GM23338 (cell line): ENCODE data around the gene KDM4C. TPM values are rescaled to one million over a fixed set of nuclear protein-coding genes. Genes with fewer than 3 reads are reported as not detected.

ENCODE experiments used
- ATAC-seq: fragments of 200-7000 bp; cut with Tn5 transposase; 3 replicates; pipeline ENCODE4 v1.9.1; 2020
- DNase-seq: peaks from one replicate; pipeline ENCODE4 v3.0.0-alpha.2; 2015; ENCODE audit warnings: low spot score
- H2AFZ ChIP-seq: fragments of 200-600 bp; sonication (generic); 2 replicates; pipeline ENCODE4 v1.8.0; 2016; ENCODE audit warnings: antibody characterized with exemption, mild to moderate bottlenecking, moderate library complexity
- H3F3A ChIP-seq: fragments of 200-600 bp; sonication (generic); replicated peaks from 2 replicates; pipeline ENCODE4 v1.8.0; 2017; ENCODE audit warnings: antibody characterized with exemption, mixed run types, low read depth
- H3K27ac ChIP-seq: fragments of 200-600 bp; sonication (generic); 2 replicates; pipeline ENCODE4 v1.6.1; 2016; ENCODE audit warnings: low read depth
- H3K27me3 ChIP-seq: fragments of 200-600 bp; sonication (generic); 2 replicates; pipeline ENCODE4 v1.8.0; 2016; ENCODE audit warnings: mild to moderate bottlenecking, mixed run types, moderate library complexity; ENCODE audit not compliant: insufficient read depth
- H3K36me3 ChIP-seq: fragments of 200-600 bp; sonication (generic); 2 replicates; pipeline ENCODE4 v1.8.0; 2016; ENCODE audit warnings: mild to moderate bottlenecking; ENCODE audit not compliant: insufficient read depth
- H3K4me1 ChIP-seq: fragments of 200-600 bp; sonication (generic); 2 replicates; pipeline ENCODE4 v1.8.0; 2016; ENCODE audit warnings: mild to moderate bottlenecking, moderate library complexity; ENCODE audit not compliant: insufficient read depth
- H3K4me2 ChIP-seq: fragments of 200-600 bp; sonication (generic); 2 replicates; pipeline ENCODE4 v1.7.1; 2017; ENCODE audit warnings: mixed run types
- H3K4me3 ChIP-seq: fragments of 200-600 bp; sonication (generic); 2 replicates; pipeline ENCODE4 v1.6.1; 2016; ENCODE audit warnings: mixed run types
- H3K79me2 ChIP-seq: fragments of 200-600 bp; sonication (generic); replicated peaks from 2 replicates; pipeline ENCODE4 v1.8.0; 2017; ENCODE audit warnings: mild to moderate bottlenecking; ENCODE audit not compliant: insufficient read depth
- H3K9me2 ChIP-seq: fragments of 200-600 bp; sonication (generic); 2 replicates; pipeline ENCODE4 v1.8.0; 2017; ENCODE audit not compliant: insufficient read depth
- H4K20me1 ChIP-seq: fragments of 200-600 bp; sonication (generic); replicated peaks from 2 replicates; pipeline ENCODE4 v1.8.0; 2017; ENCODE audit warnings: mild to moderate bottlenecking; ENCODE audit not compliant: insufficient read depth
- H3K27ac Mint-ChIP-seq: 2 replicates; pipeline ENCODE4 v1.8.0; 2020; ENCODE audit warnings: inconsistent platforms, mild to moderate bottlenecking, moderate library complexity, mixed read lengths
- H3K27me3 Mint-ChIP-seq: 3 replicates; pipeline ENCODE4 v1.8.0; 2022; ENCODE audit warnings: low read depth, mild to moderate bottlenecking, moderate library complexity, mixed read lengths, inconsistent platforms; ENCODE audit not compliant: insufficient read depth, poor library complexity
- H3K36me3 Mint-ChIP-seq: 3 replicates; pipeline ENCODE4 v1.8.0; 2021; ENCODE audit warnings: low read depth, mild to moderate bottlenecking, inconsistent platforms, moderate library complexity, mixed read lengths
- H3K4me1 Mint-ChIP-seq: 3 replicates; pipeline ENCODE4 v1.8.0; 2020; ENCODE audit warnings: mild to moderate bottlenecking, inconsistent platforms, mixed read lengths
- H3K4me3 Mint-ChIP-seq: 3 replicates; pipeline ENCODE4 v1.8.0; 2021; ENCODE audit warnings: moderate library complexity, mild to moderate bottlenecking, inconsistent platforms, mixed read lengths
- H3K9me3 Mint-ChIP-seq: 3 replicates; pipeline ENCODE4 v1.8.0; 2020; ENCODE audit warnings: moderate library complexity, mild to moderate bottlenecking, inconsistent platforms, mixed read lengths
- CREB1 ChIP-seq: fragments of 250-450 bp; sonication (Bioruptor Pico); IDR thresholded peaks from 2 replicates; pipeline ENCODE4 v1.5.0; 2020; ENCODE audit warnings: low read depth, mild to moderate bottlenecking, moderate library complexity
- CTCF ChIP-seq, 2 experiments: fragments of 200-600 bp in 1 of 2; sonication (generic) in 1 of 2; conservative IDR thresholded peaks; 2 replicates each; pipeline versions ENCODE4 v1.5.1 to v1.6.1; 2016 to 2017; ENCODE audit warnings: antibody characterized with exemption in 2 of 2, low read depth in 2 of 2, mild to moderate bottlenecking in 2 of 2, moderate library complexity in 1 of 2
- ETS1 ChIP-seq: IDR thresholded peaks from 2 replicates; pipeline ENCODE4 v1.6.1; 2016; ENCODE audit warnings: antibody characterized with exemption
- EZH2 ChIP-seq: fragments of 200-600 bp; sonication (generic); IDR thresholded peaks from one replicate; pipeline ENCODE4 v1.8.0; 2017; ENCODE audit warnings: antibody characterized with exemption, mild to moderate bottlenecking, low read depth; ENCODE audit not compliant: unreplicated experiment
- EZH2phosphoT487 ChIP-seq: fragments of 200-600 bp; sonication (generic); IDR thresholded peaks from one replicate; pipeline ENCODE4 v1.8.1; 2018; ENCODE audit warnings: antibody characterized with exemption; ENCODE audit not compliant: unreplicated experiment
- JUNB ChIP-seq: IDR thresholded peaks from one replicate; pipeline ENCODE4 v1.6.1; 2016; ENCODE audit warnings: antibody characterized with exemption; ENCODE audit not compliant: unreplicated experiment
- NANOG ChIP-seq: IDR thresholded peaks from 2 replicates; pipeline ENCODE4 v1.6.1; 2016; ENCODE audit warnings: antibody characterized with exemption, borderline replicate concordance
- POLR2AphosphoS5 ChIP-seq: IDR thresholded peaks from 2 replicates; pipeline ENCODE4 v1.6.1; 2016; ENCODE audit warnings: antibody characterized with exemption, low read depth
- ZNF331 ChIP-seq: fragments of 250-450 bp; sonication (Bioruptor Pico); IDR thresholded peaks from 2 replicates; pipeline ENCODE4 v1.5.0; 2020; ENCODE audit warnings: low read depth, mild to moderate bottlenecking, moderate library complexity
- ZNF462 ChIP-seq: fragments of 250-450 bp; sonication (Bioruptor Pico); IDR thresholded peaks from 2 replicates; pipeline ENCODE4 v1.5.0; 2020; ENCODE audit warnings: mild to moderate bottlenecking, moderate library complexity
- polyA plus RNA-seq: library from polyadenylated mRNA; unstranded; fragments of >200 nt; fragmentation: Nextera tagmentation; extraction: Ambion mirVana; gene quantifications from 2 replicates; pipeline ENCODE4 v1.2.1, GENCODE V29; 2016
- total RNA-seq: library from RNA; depleted of rRNA; stranded (reverse); fragments of >200 nt; shearing (Covaris generic); gene quantifications from 2 replicates; pipeline ENCODE4 v1.2.3, GENCODE V29; 2014

The KDM4C gene
- total and polyA plus RNA-seq, 2 experiments from 2014 or later: 12.0 to 43.8 TPM

GRCh38 chr9:7169717-7170389, 412.1 kb downstream of the KDM4C start:
- peaks cover 3% of the 10 kb centered on the region; the same call in 1 of the 2 replicates for H3F3A ChIP-seq
- ATAC-seq: no peak
- TF ChIP-seq NANOG (no peak), EZH2 (no peak), ETS1 (no peak), CREB1 (CRISPR knock-in tag) (no peak), ZNF331 (CRISPR knock-in tag) (no peak)
- no peak overlapping the region for H2AFZ ChIP-seq
- H3K27me3 ChIP-seq: no peaks in the 10 kb centered on the region
- no peak overlapping the region for H3K27ac Mint-ChIP-seq
- H3K36me3 Mint-ChIP-seq: no peaks in the 10 kb centered on the region
- H3K9me2 ChIP-seq: no peaks in the 10 kb centered on the region
- H3K36me3 ChIP-seq: no peaks in the 10 kb centered on the region
- no peaks in the 10 kb centered on the region for H3K27me3 Mint-ChIP-seq
- peaks cover 19% of the 10 kb centered on the region for H3K4me1 ChIP-seq
- H3K4me1 Mint-ChIP-seq: peaks cover 23% of the 10 kb centered on the region
- H3K27ac ChIP-seq: no peak overlapping the region
- H3K9me3 Mint-ChIP-seq: no peaks in the 10 kb centered on the region
- DNase-seq: no peak
- H4K20me1 ChIP-seq: no peaks in the 10 kb centered on the region
- H3K4me2 ChIP-seq: no peak overlapping the region
- H3K79me2 ChIP-seq: no peaks in the 10 kb centered on the region
- no peak overlapping the region for H3K4me3 ChIP-seq
- H3K4me3 Mint-ChIP-seq: no peak overlapping the region

- peak; percentile 70 for ATAC-seq
- Histone ChIP-seq H3K27ac (peak overlapping the region; percentile 83), H3K36me3 (no peaks in the 10 kb centered on the region), H3F3A (peaks cover 3% of the 10 kb centered on the region; the same call in 1 of the 2 replicates), H2AFZ (no peak overlapping the region), H3K4me2 (peak overlapping the region; percentile 57), H3K27me3 (no peaks in the 10 kb centered on the region), H3K9me2 (no peaks in the 10 kb centered on the region), H3K4me3 (0 out of 2 replicates have a peak overlapping the region, but pooled peaks have one; percentile 17), H3K79me2 (no peaks in the 10 kb centered on the region), H3K4me1 (peaks cover 19% of the 10 kb centered on the region), H4K20me1 (no peaks in the 10 kb centered on the region; the same call in 1 of the 2 replicates)
- Mint-ChIP-seq H3K27me3 (no peaks in the 10 kb centered on the region), H3K9me3 (no peaks in the 10 kb centered on the region), H3K36me3 (no peaks in the 10 kb centered on the region), H3K4me1 (peaks cover 21% of the 10 kb centered on the region), H3K4me3 (no peak overlapping the region), H3K27ac (peak overlapping the region; percentile 88)
- peak; percentile 42 for DNase-seq
- TF ChIP-seq CREB1 (CRISPR knock-in tag) (no peak), EZH2phosphoT487 (no peak), JUNB (no peak), POLR2AphosphoS5 (no peak), ZNF462 (no peak), CTCF (conservative IDR thresholded peaks at IDR 0.05; ENCODE audit: low read depth in 2 of 2) (no peak)
These were observed 413.8 kb downstream of the KDM4C start for GRCh38 chr9:7171396-7172153.
